ENCODE results near the gene SATL1. TPM values are rescaled to one million over a fixed set of nuclear protein-coding genes. Genes with fewer than 3 reads are reported as not detected.

SATL1 gene
- total RNA-seq, 2 donors from 2014 or later: not detected

- H3K4me1 ChIP-seq: no peaks in the 10 kb centered on the region
- TF ChIP-seq CTCF (IDR thresholded peaks at IDR 0.05) (no peak), POLR2A (IDR thresholded peaks at IDR 0.05) (no peak)
- no peaks in the 10 kb centered on the region for H3K36me3 ChIP-seq (replicated peaks in 1 of 2; ENCODE audit: insufficient read depth in 1 of 2, low read depth in 2 of 2)
- DNase-seq (no peak), ATAC-seq (no peak)
- H3K4me3 ChIP-seq: no peak overlapping the region
- H3K27ac ChIP-seq: no peak overlapping the region
- H3K27me3 ChIP-seq: no peaks in the 10 kb centered on the region
- WGBS, 2 donors: 34 to 55% methylated on average over 9 of the region's 9 CpGs
- intact Hi-C loops (cut with DNase I): loop anchor here (10.0 kb wide), 1 partner anchor 433 kb away; no protein-coding TSS in a partner anchor
- no peaks in the 10 kb centered on the region for H3K9me3 ChIP-seq
These were observed 131.3 kb downstream of the SATL1 start for GRCh38 chrX:85112293-85112692.

GRCh38 chrX:85111347-85111746 lies 132.2 kb downstream of the SATL1 start:
- 29 to 35% methylated on average over 2 of the region's 2 CpGs for WGBS, 2 donors
- Histone ChIP-seq H3K27me3 (no peaks in the 10 kb centered on the region), H3K36me3 (replicated peaks in 1 of 2; ENCODE audit: insufficient read depth in 1 of 2, low read depth in 2 of 2) (no peaks in the 10 kb centered on the region), H3K4me3 (no peak overlapping the region), H3K27ac (no peak overlapping the region), H3K9me3 (no peaks in the 10 kb centered on the region), H3K4me1 (no peaks in the 10 kb centered on the region)
- DNase-seq: peak in 1 of 4 donors; percentile 20
- intact Hi-C loops (cut with DNase I): loop anchor here (10.0 kb wide), 1 partner anchor 433 kb away; no protein-coding TSS in a partner anchor
- ATAC-seq: no peak
- peak; percentile 48 to 66 (median 55) for TF ChIP-seq CTCF (IDR thresholded peaks at IDR 0.05)
- TF ChIP-seq POLR2A (IDR thresholded peaks at IDR 0.05): no peak

- no peaks in the 10 kb centered on the region for H3K4me1 ChIP-seq
- TF ChIP-seq POLR2A (IDR thresholded peaks at IDR 0.05): no peak
- peak in 4 of 7 experiments; percentile 23 to 46 (median 34) for TF ChIP-seq CTCF (IDR thresholded peaks at IDR 0.05)
- H3K27me3 ChIP-seq: no peaks in the 10 kb centered on the region
- H3K9me3 ChIP-seq: no peaks in the 10 kb centered on the region
- no peak overlapping the region for H3K4me3 ChIP-seq
- 50 to 81% methylated on average over 3 to 8 of the region's 8 CpGs for WGBS, 2 donors
- DNase-seq (peak; percentile 4 to 55 (median 22)), ATAC-seq (no peak)
- intact Hi-C loops (cut with DNase I): no loop called here
- H3K27ac ChIP-seq: no peak overlapping the region
- H3K36me3 ChIP-seq (replicated peaks in 1 of 2; ENCODE audit: insufficient read depth in 1 of 2, low read depth in 2 of 2): no peaks in the 10 kb centered on the region
These were observed 134.3 kb downstream of the SATL1 start for GRCh38 chrX:85109235-85109634.

GRCh38 chrX:85108165-85108564 lies 135.4 kb downstream of the SATL1 start:
- Histone ChIP-seq H3K4me3 (no peak overlapping the region), H3K4me1 (no peaks in the 10 kb centered on the region), H3K27ac (no peak overlapping the region), H3K27me3 (no peaks in the 10 kb centered on the region), H3K36me3 (replicated peaks in 1 of 2; ENCODE audit: insufficient read depth in 1 of 2, low read depth in 2 of 2) (no peaks in the 10 kb centered on the region), H3K9me3 (no peaks in the 10 kb centered on the region)
- WGBS, 2 donors: 92 to 100% methylated on average over 1 to 2 of the region's 2 CpGs
- TF ChIP-seq POLR2A (IDR thresholded peaks at IDR 0.05) (no peak), CTCF (IDR thresholded peaks at IDR 0.05) (no peak)
- ATAC-seq (no peak), DNase-seq (no peak)
- intact Hi-C loops (cut with DNase I): no loop called here

GRCh38 chrX:85107407-85107806 lies 136.2 kb downstream of the SATL1 start:
- TF ChIP-seq POLR2A (IDR thresholded peaks at IDR 0.05) (no peak), CTCF (IDR thresholded peaks at IDR 0.05) (no peak)
- no peaks in the 10 kb centered on the region for H3K36me3 ChIP-seq (replicated peaks in 1 of 2; ENCODE audit: insufficient read depth in 1 of 2, low read depth in 2 of 2)
- WGBS, 2 donors: 79 to 100% methylated on average over 1 to 2 of the region's 4 CpGs
- DNase-seq (no peak), ATAC-seq (no peak)
- H3K4me3 ChIP-seq: no peak overlapping the region
- H3K4me1 ChIP-seq: no peaks in the 10 kb centered on the region
- no peaks in the 10 kb centered on the region for H3K27me3 ChIP-seq
- intact Hi-C loops (cut with DNase I): no loop called here
- no peak overlapping the region for H3K27ac ChIP-seq
- H3K9me3 ChIP-seq: no peaks in the 10 kb centered on the region
